ENCODE data around the gene MCFD2. TPM values are rescaled to one million over a fixed set of nuclear protein-coding genes. Genes with fewer than 3 reads are reported as not detected.
A peak's percentile ranks its signal among the peaks of the same experiment; 100 is the strongest.

MCFD2 gene
- total RNA-seq, 1 donor from 2014 or later, result 111 TPM

DNA sequence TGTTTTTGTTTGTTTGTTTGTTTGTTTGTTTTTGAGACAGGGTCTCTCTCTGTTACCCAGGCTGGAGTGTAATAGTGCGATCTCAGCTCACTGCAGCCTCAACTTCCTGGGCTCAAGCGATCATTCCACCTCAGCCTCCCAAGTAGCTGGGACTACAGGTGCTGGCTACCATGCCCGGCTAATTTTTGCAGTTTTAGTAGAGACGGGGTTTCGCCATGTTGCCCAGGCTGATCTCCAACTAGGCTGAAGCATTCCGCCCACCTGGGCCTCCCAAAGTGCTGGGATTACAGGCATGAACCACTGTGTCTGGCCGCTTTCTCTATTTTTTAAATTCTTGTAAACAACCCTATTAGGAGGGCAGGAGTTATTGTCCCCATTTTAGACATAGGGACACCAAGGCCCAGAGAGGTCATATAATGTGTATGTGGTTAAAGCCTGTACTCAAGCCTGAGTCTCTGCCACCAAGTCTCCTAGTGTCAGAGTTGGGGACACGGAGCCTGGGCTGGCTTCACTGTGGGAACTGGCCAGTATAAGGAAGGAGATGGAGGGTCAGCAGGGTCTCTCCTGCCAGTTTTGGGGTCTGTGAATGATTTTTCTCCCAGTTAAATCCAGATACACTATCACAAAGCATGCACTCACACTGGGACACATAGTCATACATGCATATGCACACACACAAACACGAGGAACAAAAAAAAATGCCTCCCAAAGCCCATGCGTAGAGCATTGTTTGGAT is 27.5 kb upstream of the MCFD2 start:
- H3K4me1 Mint-ChIP-seq, result peaks cover 27% of the 10 kb centered on the region
- Histone ChIP-seq H4K20me1 (ENCODE audit: low read depth) (peaks cover 12% of the 10 kb centered on the region), H2AFZ (replicated peaks) (no peak overlapping the region), H3K4me3 (no peak overlapping the region), H3K27me3 (peaks cover 8% of the 10 kb centered on the region), H3K27ac (no peak overlapping the region), H3K4me2 (peak overlapping the region; percentile 99), H3K36me3 (no peaks in the 10 kb centered on the region), H3K4me1 (peaks cover 11% of the 10 kb centered on the region), H3K79me2 (ENCODE audit: low read depth) (no peaks in the 10 kb centered on the region), H3K9ac (no peak overlapping the region), H3F3A (ENCODE audit: low read depth) (peaks cover 22% of the 10 kb centered on the region), H3K9me3 (ENCODE audit: low read depth) (no peaks in the 10 kb centered on the region)
- TF ChIP-seq, protein P1, sequence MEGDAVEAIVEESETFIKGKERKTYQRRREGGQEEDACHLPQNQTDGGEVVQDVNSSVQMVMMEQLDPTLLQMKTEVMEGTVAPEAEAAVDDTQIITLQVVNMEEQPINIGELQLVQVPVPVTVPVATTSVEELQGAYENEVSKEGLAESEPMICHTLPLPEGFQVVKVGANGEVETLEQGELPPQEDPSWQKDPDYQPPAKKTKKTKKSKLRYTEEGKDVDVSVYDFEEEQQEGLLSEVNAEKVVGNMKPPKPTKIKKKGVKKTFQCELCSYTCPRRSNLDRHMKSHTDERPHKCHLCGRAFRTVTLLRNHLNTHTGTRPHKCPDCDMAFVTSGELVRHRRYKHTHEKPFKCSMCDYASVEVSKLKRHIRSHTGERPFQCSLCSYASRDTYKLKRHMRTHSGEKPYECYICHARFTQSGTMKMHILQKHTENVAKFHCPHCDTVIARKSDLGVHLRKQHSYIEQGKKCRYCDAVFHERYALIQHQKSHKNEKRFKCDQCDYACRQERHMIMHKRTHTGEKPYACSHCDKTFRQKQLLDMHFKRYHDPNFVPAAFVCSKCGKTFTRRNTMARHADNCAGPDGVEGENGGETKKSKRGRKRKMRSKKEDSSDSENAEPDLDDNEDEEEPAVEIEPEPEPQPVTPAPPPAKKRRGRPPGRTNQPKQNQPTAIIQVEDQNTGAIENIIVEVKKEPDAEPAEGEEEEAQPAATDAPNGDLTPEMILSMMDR (IDR thresholded peaks at IDR 0.05), result no peak
- no peak for TF ChIP-seq EZH2 (IDR thresholded peaks at IDR 0.05)
- TF ChIP-seq EZH2phosphoT487 (IDR thresholded peaks at IDR 0.05), result no peak
- peaks cover 5% of the 10 kb centered on the region for H3K36me3 Mint-ChIP-seq
- DNase-seq (ENCODE audit: low spot score), result no peak
- peak overlapping the region; percentile 94 for H3K4me3 Mint-ChIP-seq
- no peak overlapping the region for H3K27ac Mint-ChIP-seq
- H3K9me3 Mint-ChIP-seq, result no peaks in the 10 kb centered on the region
- H3K27me3 Mint-ChIP-seq (ENCODE audit: insufficient read depth, low read depth), result peaks cover 8% of the 10 kb centered on the region

DNA sequence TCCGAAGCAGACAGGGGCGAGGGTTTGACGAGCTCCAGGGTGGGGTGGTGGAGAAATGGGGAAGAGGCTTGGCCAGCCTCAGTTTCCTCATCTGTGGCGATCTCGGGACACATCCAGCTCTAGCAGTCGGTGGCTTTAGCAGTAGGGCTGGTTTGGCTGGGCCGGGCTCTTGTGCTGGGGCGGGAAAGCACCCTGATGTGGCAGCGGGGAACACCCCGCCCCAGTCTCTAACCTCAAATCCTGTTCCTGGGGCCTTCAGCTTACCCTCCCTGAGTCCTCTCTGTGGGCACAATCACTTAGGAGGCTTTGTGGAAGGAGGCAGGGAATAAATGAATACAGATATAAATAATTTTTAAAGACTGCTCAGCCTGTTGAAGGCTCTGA is 26.5 kb upstream of the MCFD2 start:
- no peak for TF ChIP-seq EZH2phosphoT487 (IDR thresholded peaks at IDR 0.05)
- TF ChIP-seq EZH2 (IDR thresholded peaks at IDR 0.05), result no peak
- H3K36me3 ChIP-seq, result no peaks in the 10 kb centered on the region
- Mint-ChIP-seq H3K27ac (no peak overlapping the region), H3K9me3 (no peaks in the 10 kb centered on the region), H3K36me3 (peaks cover 5% of the 10 kb centered on the region), H3K4me3 (peak overlapping the region; percentile 94), H3K4me1 (peaks cover 27% of the 10 kb centered on the region), H3K27me3 (ENCODE audit: insufficient read depth, low read depth) (peaks cover 8% of the 10 kb centered on the region)
- H3K4me3 ChIP-seq, result peak overlapping the region; percentile 67
- H3F3A ChIP-seq (ENCODE audit: low read depth), result peaks cover 22% of the 10 kb centered on the region
- peak overlapping the region; percentile 64 for H2AFZ ChIP-seq (replicated peaks)
- peaks cover 8% of the 10 kb centered on the region for H3K27me3 ChIP-seq
- no peak overlapping the region for H3K9ac ChIP-seq
- peak; percentile 18 for DNase-seq (ENCODE audit: low spot score)
- peaks cover 12% of the 10 kb centered on the region for H4K20me1 ChIP-seq (ENCODE audit: low read depth)
- peaks cover 11% of the 10 kb centered on the region for H3K4me1 ChIP-seq
- no peak overlapping the region for H3K27ac ChIP-seq
- peak overlapping the region; percentile 99 for H3K4me2 ChIP-seq
- H3K9me3 ChIP-seq (ENCODE audit: low read depth), result no peaks in the 10 kb centered on the region
- no peaks in the 10 kb centered on the region for H3K79me2 ChIP-seq (ENCODE audit: low read depth)

DNA sequence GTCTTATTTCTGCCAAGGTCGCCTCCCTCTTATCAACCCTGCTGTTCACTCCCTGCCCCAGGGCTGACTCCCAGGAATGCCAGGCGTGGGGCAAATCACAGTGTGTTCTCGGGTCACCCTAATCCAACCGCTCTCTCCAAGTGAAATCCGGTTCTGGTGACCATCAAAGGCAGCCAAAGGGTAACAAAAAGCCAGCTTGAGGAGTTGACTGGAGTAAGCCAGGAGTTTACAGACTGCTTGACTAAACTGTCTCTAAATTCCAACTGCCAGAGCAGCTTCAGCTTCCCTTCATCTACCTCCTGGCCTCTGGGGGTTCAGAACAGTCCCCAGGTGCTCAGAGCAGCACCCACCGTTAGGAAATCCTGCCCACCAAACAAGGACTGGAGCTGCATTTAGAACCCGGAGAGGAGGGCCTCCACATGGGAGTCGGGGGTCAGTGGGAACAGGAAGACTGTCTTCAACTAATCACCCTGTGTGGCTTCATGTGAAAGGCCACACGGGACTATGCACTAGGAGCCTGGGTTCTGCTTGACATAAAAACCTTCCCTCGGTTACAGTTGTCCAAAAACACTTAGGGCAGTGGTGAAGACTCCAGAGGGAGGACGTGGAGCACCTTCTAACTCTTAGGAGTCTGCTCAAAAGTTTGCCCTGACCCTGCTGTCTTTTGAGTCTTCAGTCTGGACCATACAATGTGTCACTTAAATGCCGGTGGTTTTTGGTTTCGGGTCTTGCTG is 24.2 kb upstream of the MCFD2 start:
- peaks cover 27% of the 10 kb centered on the region for H3K4me1 Mint-ChIP-seq
- TF ChIP-seq EZH2 (IDR thresholded peaks at IDR 0.05) (no peak), EZH2phosphoT487 (IDR thresholded peaks at IDR 0.05) (no peak)
- TF ChIP-seq, protein P1 (IDR thresholded peaks at IDR 0.05), result no peak
- no peaks in the 10 kb centered on the region for H3K36me3 Mint-ChIP-seq
- H3K27me3 Mint-ChIP-seq (ENCODE audit: insufficient read depth, low read depth), result peaks cover 8% of the 10 kb centered on the region
- Histone ChIP-seq H3K27ac (no peak overlapping the region), H3K4me2 (peak overlapping the region; percentile 88), H3K9ac (no peak overlapping the region), H3K9me3 (ENCODE audit: low read depth) (no peaks in the 10 kb centered on the region), H2AFZ (replicated peaks) (no peak overlapping the region), H3K4me3 (no peak overlapping the region), H3K27me3 (peaks cover 8% of the 10 kb centered on the region), H4K20me1 (ENCODE audit: low read depth) (peaks cover 12% of the 10 kb centered on the region), H3K79me2 (ENCODE audit: low read depth) (no peaks in the 10 kb centered on the region), H3K36me3 (no peaks in the 10 kb centered on the region), H3F3A (ENCODE audit: low read depth) (peaks cover 22% of the 10 kb centered on the region), H3K4me1 (peaks cover 11% of the 10 kb centered on the region)
- H3K4me3 Mint-ChIP-seq, result peak overlapping the region; percentile 91
- H3K9me3 Mint-ChIP-seq, result no peaks in the 10 kb centered on the region
- DNase-seq (ENCODE audit: low spot score), result peak; percentile 22
- no peak overlapping the region for H3K27ac Mint-ChIP-seq

All from neural progenitor cell (in vitro differentiated cells).